HG02970 (cell line): ENCODE results near the gene CEMIP2.

Experiments
- ATAC-seq: cut with Tn5 transposase; IDR thresholded peaks from one replicate; pipeline ENCODE4 v1.9.1; 2021; ENCODE audit warnings: mild to moderate bottlenecking, moderate library complexity, moderate number of reproducible peaks; ENCODE audit not compliant: unreplicated experiment, low FRiP score

Gene CEMIP2

DNA sequence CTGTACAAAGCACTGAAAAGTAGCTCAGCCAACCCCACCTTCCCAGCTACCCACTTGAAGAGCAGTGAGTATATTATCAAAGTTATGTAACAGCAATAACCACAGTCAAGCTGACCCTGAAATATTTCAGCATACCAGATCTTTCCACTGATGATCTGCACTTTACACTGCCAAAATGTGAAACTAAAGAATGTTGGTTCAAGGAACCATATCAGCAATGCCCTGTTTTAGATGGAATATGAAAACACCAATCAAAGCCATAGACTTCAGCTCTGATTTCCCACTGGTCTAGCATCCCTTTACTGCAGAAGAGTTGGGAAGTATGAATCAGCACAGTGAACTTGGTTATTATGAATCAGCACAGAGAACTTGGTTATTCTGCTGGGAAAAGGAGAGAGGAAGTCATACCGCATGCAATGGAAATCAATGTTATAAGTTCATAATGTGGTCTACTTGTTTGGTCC lies 20.0 kb downstream of the CEMIP2 start:
- ATAC-seq: no peak

GRCh38 chr9:71747576-71747975 lies 20.7 kb downstream of the CEMIP2 start:
- ATAC-seq: no peak

GRCh38 chr9:71746758-71747125 lies 21.6 kb downstream of the CEMIP2 start:
- no peak for ATAC-seq

GRCh38 chr9:71746023-71746757 lies 22.1 kb downstream of the CEMIP2 start:
- ATAC-seq: no peak

DNA sequence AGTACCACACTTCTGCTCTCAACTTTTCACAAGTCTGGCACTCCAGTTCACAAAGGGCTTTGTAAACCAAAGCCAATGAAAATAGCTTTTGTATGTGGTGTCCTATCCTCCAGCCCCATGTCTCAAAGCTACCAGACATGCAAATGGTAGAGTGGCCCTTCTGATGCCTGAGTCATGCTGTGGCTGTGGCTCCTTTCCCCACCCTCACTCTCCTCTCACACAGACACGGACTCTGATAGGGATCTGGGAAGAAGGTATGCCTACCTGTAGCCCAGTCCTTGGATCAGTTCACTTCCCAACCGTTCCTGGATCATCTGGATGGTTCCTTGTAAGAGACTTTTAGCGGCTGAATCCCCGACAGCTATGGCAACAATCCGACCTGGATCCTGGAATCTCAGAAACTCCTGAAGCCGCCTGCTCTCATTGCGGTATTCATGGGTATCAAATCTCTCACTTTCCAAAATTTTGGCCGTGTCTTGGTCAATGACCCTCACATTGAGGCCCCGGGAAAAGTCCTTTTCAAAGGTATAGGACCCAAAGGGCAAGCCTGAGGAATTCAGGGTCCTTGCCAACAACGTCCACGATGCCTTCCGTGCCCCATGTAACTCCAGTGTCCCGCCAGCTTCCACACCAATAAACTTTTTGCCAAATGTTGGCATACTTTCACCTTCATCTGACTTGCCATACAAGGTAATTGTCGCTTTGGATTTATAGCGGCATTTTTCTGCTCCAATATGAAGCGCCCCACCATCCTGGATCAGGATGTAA lies 23.4 kb downstream of the CEMIP2 start:
- no peak for ATAC-seq

DNA sequence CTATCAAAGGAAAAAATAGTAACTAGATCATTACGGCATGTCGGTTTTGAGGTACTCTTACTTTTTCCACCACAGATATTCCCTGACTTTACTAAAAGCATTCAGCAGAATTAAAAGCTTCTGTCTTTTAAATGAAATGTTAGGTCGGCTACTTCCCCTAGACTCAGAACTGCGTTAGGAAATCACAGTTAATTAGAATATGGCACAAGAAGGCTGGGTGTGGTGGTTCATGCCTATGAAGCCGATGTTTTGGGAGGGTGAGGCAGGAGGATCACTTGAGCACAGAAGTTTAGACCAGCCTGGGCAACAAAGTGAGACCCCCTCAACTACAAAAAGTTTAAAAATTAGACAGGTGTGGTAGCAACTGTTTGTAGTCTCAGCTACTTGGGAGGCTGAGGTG lies 24.4 kb downstream of the CEMIP2 start:
- no peak for ATAC-seq

- ATAC-seq: no peak
Measured at GRCh38 chr9:71743217-71743705, 25.1 kb downstream of the CEMIP2 start.

DNA sequence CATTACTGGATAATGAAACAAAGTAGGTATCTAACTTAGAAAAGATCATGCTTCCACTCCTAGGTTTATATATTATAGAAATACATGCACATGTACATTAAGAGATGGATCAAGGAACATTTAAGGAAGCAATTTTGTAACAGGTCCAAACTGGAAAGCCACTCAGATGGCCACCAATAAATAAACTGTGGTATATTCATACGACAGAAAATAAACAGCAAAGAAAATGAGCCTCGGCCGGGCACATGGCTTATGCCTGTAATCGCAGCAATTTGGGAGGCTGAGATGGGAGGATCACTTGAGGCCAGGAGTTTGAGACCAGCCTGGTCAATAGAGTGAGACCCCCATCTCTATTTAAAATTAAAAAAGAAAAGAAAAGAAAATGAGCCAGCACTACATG lies 25.6 kb downstream of the CEMIP2 start:
- ATAC-seq: no peak

DNA sequence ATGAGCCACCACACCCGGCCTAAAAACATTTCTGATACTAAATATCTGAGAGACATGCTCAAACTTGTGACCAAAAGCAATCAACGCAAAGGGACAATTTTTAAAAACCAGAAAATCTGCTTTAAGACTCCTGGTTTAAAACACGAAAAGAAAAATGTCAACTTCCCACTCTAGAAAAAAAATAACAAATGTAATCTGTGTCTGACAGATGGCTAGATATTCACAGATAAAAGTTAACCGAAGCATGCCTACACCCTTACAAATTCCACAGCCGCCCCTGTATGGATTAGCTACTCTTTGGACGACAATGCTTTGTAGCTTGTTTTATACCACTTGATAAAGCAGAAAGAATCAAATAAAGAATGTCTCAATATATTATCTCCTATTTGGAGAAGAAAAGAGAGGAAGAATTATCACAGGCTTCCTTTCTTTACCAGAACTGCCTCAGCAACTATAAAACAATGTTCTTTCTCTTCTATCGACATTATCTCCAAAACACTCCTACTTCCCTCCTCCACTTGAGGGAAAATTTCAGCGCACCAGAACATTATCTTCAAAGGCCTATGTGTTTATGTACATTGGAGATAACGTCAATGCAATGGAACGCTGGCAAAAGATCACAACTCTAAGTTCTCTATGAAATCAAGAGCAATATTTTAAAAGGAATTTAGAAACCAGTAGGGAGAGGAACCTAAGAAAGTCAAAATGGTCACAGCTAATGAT lies 26.2 kb downstream of the CEMIP2 start:
- no peak for ATAC-seq

GRCh38 chr9:71740199-71740598 lies 28.1 kb downstream of the CEMIP2 start:
- ATAC-seq: no peak

- no peak for ATAC-seq
Measured at GRCh38 chr9:71737455-71737854, 30.9 kb downstream of the CEMIP2 start.

GRCh38 chr9:71736236-71736635 lies 32.1 kb downstream of the CEMIP2 start:
- ATAC-seq: no peak

- ATAC-seq: no peak
Measured at GRCh38 chr9:71734950-71735349, 33.4 kb downstream of the CEMIP2 start.

GRCh38 chr9:71733176-71733575 lies 35.1 kb downstream of the CEMIP2 start:
- ATAC-seq: no peak

DNA sequence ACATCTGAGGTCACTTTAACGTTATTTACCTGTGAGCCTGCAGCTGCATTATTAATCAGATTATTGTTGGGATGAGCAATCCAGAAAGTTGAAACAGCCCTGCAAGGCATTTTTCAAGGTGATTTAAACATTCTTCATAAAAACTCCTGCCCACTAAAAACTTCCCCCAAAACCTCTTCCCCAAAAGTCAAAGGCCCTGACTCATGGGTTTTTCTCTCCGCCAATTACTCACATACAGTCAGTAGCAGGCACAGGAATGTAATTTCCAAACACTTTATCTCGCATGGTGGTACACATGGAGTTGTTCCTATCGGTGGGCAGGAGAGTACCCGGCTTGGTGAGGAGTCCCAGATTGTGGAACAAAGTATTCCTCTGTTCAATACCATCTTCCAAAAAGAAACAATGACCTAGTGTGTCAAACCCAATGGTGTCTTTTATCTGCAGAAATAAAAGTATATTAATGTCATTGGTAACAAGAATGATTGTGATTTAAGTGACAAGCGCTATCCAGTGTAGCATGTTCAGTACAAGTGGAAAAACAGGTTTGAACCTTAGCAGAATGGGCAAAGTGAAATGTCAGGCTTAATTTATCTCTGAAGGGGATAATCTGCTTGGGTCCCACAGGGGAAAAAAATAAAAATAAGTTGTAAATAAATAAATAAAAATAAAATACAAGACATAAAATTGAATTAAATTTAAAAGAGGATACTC lies 38.3 kb downstream of the CEMIP2 start:
- ATAC-seq: no peak

GRCh38 chr9:71726723-71727122 lies 41.6 kb downstream of the CEMIP2 start:
- no peak for ATAC-seq

DNA sequence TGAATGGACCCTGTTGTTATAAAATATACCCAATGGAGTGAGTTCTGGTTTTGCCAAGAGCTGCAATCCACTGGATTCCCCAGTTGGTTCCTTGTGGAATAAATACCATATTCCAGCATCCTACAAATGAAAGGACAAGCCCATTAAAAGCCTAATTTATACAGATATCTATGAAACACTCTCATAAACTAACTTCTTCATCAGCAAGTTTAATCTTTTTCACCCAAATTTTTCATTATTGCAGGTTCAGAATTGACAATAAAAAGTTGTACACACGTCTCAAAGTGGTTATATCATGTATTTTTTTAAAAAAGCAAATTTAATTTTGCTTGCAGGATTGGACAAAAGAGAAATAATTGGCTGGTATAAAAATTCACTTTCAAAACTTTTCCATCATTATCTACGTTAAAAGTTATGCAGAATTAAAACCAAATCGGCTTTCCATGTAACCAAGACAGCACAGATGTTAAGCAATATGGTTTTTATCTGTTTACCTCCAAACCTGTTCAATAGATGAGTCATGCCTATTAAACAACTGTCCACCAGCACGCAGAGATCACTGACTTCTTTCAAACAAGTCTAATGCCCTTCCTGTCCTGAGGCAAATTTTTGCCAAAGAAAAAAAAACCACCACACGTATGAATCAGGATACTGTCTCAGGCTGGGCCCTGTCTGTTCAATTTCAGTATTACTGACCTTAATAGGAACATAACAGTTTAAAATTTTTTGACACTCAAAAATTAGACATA lies 42.5 kb downstream of the CEMIP2 start:
- ATAC-seq: no peak

DNA sequence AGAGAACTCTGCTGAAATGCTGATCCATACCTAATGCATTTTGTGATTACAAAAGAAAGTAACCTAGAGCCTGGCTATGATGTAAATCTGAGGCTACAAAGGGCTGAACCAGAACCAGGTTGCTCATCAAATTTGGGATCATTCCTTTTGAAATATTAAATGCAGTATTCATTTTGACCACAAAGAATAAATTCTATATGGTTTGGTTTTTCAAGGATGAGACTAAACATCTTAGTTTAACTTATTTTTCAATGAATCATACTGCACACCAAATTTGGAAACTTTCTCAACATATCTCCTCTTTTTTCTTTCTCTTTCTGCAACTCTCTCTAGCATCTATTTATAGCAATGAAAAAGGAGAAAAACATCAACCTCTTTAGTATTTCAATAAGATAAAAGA lies 46.5 kb downstream of the CEMIP2 start:
- no peak for ATAC-seq

DNA sequence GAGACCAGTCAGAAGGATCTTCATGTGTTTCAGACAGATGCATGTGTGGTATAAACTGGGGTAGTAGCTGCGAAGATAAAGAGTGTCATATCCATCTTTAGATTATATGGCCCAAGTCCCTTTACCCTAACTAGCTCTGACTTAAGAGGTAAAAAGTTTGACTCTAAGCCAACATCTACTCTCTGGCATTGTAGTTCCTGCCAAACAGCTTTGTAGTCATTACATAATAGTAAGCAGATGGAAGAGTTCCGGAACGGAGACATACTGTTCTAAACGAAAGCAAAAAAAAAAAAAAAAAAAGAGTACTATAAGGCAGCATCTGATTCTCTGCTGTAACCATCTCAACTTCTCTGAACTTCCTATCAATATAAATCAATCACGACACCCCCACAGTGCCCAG lies 48.8 kb downstream of the CEMIP2 start:
- no peak for ATAC-seq

GRCh38 chr9:71719088-71719487 lies 49.2 kb downstream of the CEMIP2 start:
- no peak for ATAC-seq
